Suprapubic skin (tissue), 4 donors: ENCODE results near the gene WNT9A.

Experiments used
- CTCF ChIP-seq, 2 donors: fragments of 200-600 bp in 1 of 2; fragments of 450-650 bp in 1 of 2; sonication (generic) in 1 of 2; IDR thresholded peaks; one replicate each; pipeline ENCODE4 v1.5.1; 2016 to 2019; ENCODE audit warnings: antibody characterized with exemption in 2 of 2, mild to moderate bottlenecking in 1 of 2, moderate library complexity in 1 of 2
- POLR2A ChIP-seq, 2 donors: fragments of 450-650 bp; IDR thresholded peaks; one replicate each; pipeline ENCODE4 v1.6.1; 2017; ENCODE audit warnings: antibody characterized with exemption in 2 of 2, mild to moderate bottlenecking in 2 of 2, moderate library complexity in 2 of 2
- POLR2AphosphoS5 ChIP-seq, 3 donors: sonication (generic); formaldehyde crosslinking; IDR thresholded peaks; one replicate each; pipeline ENCODE4 v1.6.1; 2017; ENCODE audit warnings: antibody characterized with exemption in 3 of 3

- TF ChIP-seq POLR2AphosphoS5 (IDR thresholded peaks at IDR 0.05) = no peak
- no peak for TF ChIP-seq CTCF (IDR thresholded peaks at IDR 0.05)
- TF ChIP-seq POLR2A (IDR thresholded peaks at IDR 0.05) = no peak
Observed at GRCh38 chr1:227889047-227889862, 58.5 kb downstream of the WNT9A start.
